Stomach (tissue), 4 donors: ENCODE measurements around the gene SMIM1.

Source experiments
- POLR2A ChIP-seq, 4 donors: fragments of 450-650 bp; IDR thresholded peaks; one replicate each; pipeline ENCODE4 v1.6.1; 2016; ENCODE audit warnings: antibody characterized with exemption in 4 of 4, control low read depth in 2 of 4, mild to moderate bottlenecking in 1 of 4, moderate library complexity in 1 of 4
- POLR2AphosphoS5 ChIP-seq, 3 donors: sonication (generic); formaldehyde crosslinking; IDR thresholded peaks; one replicate each; pipeline ENCODE4 v1.6.1; 2016; ENCODE audit warnings: antibody characterized with exemption in 3 of 3
- TF ChIP-seq, protein P1 (sequence below), 7 experiments: fragments of 450-650 bp in 4 of 7; fragments of 200-600 bp in 3 of 7; sonication (generic) in 3 of 7; IDR thresholded peaks; one replicate each; pipeline ENCODE4 v1.5.1; 2016 to 2019; ENCODE audit warnings: antibody characterized with exemption in 7 of 7, control low read depth in 2 of 7, mild to moderate bottlenecking in 1 of 7

DNA sequence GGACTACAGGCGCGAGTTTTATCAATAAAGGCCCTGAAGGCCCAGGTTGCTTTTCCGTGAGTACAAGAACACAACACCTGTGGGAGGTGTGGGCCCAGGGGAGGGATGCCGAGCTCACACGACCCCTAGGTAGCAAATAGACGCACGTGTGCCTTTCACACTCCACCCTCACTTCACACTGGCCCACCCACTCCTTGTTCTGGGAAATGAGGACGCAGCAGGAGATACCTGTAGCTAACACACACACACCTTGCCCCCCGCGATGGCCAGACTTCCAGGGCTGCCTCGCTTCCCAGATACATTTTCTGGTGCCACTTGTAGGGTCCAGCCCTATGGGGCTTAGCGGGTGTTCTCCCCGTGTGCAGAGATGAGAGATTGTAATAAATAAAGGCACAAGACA, 24.6 kb upstream of the SMIM1 start:
- TF ChIP-seq, protein P1, sequence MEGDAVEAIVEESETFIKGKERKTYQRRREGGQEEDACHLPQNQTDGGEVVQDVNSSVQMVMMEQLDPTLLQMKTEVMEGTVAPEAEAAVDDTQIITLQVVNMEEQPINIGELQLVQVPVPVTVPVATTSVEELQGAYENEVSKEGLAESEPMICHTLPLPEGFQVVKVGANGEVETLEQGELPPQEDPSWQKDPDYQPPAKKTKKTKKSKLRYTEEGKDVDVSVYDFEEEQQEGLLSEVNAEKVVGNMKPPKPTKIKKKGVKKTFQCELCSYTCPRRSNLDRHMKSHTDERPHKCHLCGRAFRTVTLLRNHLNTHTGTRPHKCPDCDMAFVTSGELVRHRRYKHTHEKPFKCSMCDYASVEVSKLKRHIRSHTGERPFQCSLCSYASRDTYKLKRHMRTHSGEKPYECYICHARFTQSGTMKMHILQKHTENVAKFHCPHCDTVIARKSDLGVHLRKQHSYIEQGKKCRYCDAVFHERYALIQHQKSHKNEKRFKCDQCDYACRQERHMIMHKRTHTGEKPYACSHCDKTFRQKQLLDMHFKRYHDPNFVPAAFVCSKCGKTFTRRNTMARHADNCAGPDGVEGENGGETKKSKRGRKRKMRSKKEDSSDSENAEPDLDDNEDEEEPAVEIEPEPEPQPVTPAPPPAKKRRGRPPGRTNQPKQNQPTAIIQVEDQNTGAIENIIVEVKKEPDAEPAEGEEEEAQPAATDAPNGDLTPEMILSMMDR (IDR thresholded peaks at IDR 0.05) = no peak
- TF ChIP-seq POLR2A (IDR thresholded peaks at IDR 0.05) (no peak), POLR2AphosphoS5 (IDR thresholded peaks at IDR 0.05) (no peak)
